Subcutaneous adipose tissue (tissue), 4 donors: ENCODE measurements around the gene USP25. TPM values are rescaled to one million over a fixed set of nuclear protein-coding genes. Genes with fewer than 3 reads are reported as not detected.

ENCODE experiments used
- total RNA-seq, 4 donors: library from RNA; depleted of rRNA; stranded (reverse); fragments of >200 nt; gene quantifications; one replicate each; pipeline ENCODE4 v1.1.0, GENCODE V29; 2016
- TF ChIP-seq, protein P1 (sequence below): fragments of 450-650 bp; IDR thresholded peaks from one replicate; pipeline ENCODE4 v1.5.1; 2016; ENCODE audit warnings: low read depth, mild to moderate bottlenecking, control low read depth, antibody characterized with exemption, moderate library complexity

Gene USP25
- total RNA-seq, 4 donors from 2014 or later = 61.9 to 93.9 (median 72.8) TPM

GRCh38 chr21:15893902-15894301 lies 164.1 kb downstream of the USP25 start:
- TF ChIP-seq, protein P1, sequence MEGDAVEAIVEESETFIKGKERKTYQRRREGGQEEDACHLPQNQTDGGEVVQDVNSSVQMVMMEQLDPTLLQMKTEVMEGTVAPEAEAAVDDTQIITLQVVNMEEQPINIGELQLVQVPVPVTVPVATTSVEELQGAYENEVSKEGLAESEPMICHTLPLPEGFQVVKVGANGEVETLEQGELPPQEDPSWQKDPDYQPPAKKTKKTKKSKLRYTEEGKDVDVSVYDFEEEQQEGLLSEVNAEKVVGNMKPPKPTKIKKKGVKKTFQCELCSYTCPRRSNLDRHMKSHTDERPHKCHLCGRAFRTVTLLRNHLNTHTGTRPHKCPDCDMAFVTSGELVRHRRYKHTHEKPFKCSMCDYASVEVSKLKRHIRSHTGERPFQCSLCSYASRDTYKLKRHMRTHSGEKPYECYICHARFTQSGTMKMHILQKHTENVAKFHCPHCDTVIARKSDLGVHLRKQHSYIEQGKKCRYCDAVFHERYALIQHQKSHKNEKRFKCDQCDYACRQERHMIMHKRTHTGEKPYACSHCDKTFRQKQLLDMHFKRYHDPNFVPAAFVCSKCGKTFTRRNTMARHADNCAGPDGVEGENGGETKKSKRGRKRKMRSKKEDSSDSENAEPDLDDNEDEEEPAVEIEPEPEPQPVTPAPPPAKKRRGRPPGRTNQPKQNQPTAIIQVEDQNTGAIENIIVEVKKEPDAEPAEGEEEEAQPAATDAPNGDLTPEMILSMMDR = no peak

GRCh38 chr21:15894596-15894995 lies 164.8 kb downstream of the USP25 start:
- TF ChIP-seq, protein P1 = no peak

DNA sequence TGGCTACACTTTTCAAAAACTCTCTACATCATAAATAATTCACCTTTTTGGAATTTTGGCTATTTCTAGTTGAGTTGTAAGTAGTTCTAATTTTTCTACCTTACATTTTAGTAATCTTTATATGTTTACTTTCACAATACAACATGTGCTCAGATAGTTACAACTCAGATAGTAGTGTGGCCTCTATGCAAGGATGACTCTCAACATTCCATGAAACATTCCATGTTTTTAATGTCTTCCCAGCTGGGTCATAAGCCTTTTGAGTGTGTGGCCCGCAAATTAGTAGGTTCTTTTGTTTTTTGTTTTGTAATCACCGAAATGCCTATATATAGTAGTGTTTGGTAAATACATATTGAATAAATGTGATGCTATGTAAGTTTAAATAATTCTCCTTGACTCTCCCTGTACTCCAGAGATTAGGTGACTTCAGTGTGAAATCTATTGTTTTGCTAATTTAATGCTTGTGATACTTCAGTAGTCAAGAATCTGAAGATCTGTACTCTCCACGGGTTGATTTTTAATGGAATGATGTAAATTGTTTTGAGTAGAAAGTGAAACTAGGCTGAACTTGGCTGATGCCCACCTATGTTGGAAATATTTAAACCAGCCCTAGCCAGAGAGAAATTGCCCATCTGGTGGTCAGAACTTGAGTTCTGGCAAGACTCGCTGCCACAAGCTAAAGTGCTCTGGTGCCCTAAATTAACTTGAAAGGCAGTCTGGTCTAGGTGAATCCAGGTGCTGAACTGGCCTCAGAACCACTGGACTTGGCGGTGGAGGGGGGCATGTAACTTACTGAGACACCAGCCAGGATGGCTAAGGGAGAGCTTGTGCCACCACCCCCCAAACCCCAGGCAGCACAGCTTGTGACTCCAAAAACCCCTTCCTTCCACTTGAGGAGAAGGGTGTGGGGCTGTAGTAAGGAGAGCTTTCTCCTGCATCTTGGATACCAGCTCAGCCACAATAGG lies 165.6 kb downstream of the USP25 start:
- TF ChIP-seq, protein P1 = no peak

GRCh38 chr21:15896501-15896900 lies 166.7 kb downstream of the USP25 start:
- TF ChIP-seq, protein P1 = no peak

DNA sequence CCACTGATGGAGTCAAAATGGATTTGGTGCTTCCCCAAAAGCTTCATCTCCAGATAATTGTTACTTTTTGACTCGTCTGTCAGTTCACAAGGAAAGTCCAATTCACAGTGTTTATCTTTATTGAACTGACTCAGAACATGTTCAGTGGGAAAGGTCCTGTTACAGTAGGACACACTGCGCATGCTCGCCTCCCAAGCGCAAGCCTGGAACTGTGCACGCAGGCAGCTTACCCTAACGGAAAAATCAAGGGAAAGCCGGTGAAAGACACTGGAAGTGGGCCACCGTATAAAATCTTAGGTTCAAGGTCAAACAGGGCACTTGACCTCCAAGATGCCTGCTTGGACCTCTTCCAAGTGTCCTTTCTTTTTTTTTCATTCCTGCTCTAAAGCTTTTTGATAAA lies 174.6 kb downstream of the USP25 start:
- TF ChIP-seq, protein P1 = no peak

GRCh38 chr21:15908187-15908586 lies 178.4 kb downstream of the USP25 start:
- TF ChIP-seq, protein P1 = no peak

GRCh38 chr21:15928196-15928595 lies 198.4 kb downstream of the USP25 start:
- TF ChIP-seq, protein P1 = no peak
